HG03025 (cell line): ENCODE measurements around the gene RPL6.
"Not testable (repeated sequence)": the region's sequence is repeated elsewhere in the genome, so short reads cannot be mapped to it uniquely, and the experiment has no call there.

Source experiments
- ATAC-seq: cut with Tn5 transposase; IDR thresholded peaks from one replicate; pipeline ENCODE4 v1.9.1; 2021; ENCODE audit warnings: mild to moderate bottlenecking, moderate library complexity; ENCODE audit not compliant: unreplicated experiment, low FRiP score

The RPL6 gene

DNA sequence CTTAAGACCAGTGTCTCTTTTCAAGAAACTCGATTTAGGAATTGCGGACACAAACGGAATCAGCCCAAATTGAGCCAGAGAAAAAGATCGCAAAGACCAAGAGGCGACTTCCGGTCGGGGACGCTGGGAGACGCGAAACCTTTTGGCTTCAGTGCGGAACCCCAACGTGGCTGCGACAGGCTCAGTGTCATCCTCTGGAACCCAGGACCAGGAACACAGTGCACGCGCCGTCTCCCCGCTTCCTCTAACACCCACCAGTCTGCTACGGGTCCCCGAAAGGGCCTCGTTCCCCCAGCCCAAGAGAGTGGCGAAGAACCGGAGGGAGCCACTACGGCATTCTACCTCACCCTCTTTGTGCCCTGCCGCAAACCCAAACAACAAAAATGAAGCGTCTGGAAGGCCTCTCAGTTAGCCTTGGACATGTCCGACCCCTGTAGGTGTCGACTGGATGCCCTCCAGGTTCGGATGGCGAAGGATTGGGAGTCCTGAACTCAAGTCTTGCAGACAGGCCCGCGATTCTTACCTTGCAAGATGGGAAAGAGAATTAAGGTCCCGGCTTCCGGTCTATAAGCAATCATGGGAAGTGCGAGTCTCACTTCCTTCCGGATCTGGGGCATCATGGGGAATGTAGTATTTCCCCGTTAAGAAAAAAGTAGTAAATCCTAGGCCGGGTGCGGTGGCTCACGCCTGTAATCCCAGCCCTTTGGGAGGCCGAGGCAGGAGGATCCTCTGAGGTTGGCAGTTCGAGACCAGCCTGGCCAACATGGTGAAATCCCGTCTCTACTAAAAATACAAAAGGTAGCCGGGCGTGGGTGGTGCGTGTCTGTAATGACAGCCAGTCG, at the start of gene RPL6:
RPL6 (minus strand) TSS at position 542 of the 842 bp plus-strand sequence. CDS start 949 bp downstream, outside the sequence.
- ATAC-seq: peak; percentile 69

DNA sequence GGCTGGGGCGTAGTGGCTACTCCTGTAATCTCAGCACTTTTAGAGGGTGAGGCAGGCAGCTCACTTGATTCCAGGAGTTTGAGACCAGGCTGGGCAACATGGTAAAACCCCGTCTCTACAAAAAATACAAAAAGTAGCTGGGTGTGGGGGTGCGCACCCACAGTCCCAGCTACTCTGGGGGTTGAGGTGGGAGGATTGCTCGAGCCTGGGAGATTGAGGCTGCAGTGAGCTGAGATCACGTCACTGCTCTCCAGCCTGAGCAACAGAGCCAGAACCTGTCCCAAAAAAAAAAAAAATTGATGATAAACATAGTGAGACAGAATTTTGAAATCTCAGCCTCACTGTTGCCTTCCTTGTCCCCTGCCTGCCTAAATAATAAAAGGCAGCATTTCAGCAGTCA, 49.3 kb upstream of the RPL6 start:
- ATAC-seq: no peak

DNA sequence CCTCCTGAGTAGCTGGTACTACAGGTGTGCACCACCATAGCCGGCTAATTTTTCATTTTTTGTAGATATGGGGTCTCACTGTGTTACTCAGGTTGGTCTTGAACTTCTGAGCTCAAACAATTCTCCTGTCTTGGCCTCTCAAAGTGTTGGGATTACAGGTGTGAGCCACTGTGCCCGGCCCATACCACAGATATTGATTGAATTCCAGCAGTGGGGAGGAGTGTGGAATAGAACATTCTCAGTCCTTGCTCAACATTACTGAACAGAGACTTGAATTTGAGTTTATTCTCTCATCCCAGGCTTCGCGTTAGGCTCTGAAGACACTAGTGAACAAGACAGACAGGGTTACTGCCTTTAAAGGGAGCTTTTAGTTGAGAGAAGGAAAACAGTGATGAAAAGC, 48.9 kb upstream of the RPL6 start:
- ATAC-seq: no peak

DNA sequence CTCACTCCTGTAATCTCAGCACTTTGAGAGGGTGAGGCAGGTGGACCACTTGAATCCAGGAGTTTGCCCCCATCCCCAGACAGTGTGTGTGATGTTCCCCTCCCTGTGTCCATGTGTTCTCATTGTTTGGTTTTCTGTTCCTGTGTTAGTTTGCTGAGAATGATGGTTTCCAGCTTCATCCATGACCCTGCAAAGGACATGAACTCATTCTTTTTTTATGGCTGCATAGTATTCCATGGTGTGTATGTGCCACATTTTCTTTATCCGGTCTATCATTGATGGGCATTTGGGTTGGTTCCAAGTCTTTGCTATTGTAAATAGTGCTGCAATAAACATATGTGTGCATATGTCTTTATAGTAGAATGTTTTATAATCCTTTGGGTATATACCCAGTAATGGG, 47.7 kb upstream of the RPL6 start:
- ATAC-seq: not testable (repeated sequence)

DNA sequence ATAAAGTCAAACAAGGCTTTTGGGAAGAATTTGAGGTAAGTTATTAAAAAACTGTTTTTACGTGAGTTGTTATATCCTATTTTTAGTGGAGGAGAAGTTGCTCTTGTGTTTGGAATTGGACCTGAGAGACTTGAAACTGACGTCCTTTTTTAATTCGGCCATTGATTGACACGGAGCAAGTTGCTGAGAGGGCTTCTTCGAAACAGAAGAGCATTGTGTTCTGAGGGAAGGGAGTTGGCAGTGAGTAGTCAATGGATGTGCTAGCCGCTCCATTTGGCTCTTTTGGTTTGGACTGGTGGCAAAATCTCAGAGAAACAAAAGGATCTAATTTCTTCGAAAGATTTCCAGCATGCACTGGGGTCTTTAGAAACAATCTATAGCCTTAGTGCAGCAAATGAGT, 46.6 kb upstream of the RPL6 start:
- no peak for ATAC-seq

DNA sequence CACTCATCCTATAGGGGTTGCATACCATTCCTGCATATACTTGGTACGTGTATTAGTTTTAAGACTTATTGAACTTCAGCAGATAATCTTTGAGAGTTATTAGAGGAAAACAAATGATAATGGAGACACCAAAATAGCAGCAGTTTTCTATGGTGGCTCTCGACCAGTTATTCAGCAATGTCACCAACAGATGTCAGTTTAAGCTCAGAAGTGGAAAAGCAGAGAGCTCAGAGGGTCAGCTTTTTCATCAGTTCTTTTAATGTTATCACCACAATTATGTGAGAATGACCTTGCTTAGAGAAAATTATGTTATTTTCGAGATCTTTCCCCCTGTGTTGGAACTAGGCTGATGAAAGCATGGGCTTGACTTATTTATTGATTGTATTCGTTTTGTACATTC, 41.3 kb upstream of the RPL6 start:
- no peak for ATAC-seq

DNA sequence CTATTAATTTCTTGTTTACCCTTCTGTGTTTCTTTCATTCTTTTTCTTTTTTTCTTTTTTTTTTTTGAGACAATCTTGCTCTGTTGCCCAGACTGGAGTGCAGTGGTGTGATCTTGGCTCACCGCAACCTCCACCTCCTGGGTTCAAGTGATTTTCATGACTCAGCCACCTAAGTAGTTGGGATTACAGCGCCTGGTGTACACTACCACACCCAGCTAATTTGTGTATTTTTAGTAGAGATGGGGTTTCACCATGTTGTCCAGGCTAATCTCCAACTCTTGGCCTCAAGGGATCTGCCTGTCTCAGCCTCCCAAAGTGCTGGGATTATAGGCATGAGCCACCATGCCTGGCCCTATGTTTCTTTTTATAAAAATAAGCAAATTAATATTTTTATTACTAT, 38.8 kb upstream of the RPL6 start:
- not testable (repeated sequence) for ATAC-seq

DNA sequence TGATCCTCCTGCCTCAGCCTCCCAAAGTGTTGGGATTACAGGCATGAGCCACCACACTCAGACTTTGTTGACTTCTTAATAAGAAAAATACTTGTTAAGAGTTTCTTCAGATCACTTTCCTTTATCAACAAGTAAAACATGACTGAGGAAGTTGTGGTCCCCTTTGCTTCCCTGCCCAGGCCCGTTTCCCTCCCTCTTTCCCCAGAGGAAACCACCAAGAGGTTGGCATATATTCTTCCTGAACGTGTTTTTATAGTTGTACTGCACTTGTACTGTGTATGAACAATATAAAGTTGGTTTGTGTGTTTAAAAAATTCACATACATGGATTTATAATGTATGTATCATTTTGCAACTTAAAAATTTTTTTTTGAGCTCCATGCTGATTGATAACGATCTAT, 37.7 kb upstream of the RPL6 start:
- ATAC-seq: no peak

DNA sequence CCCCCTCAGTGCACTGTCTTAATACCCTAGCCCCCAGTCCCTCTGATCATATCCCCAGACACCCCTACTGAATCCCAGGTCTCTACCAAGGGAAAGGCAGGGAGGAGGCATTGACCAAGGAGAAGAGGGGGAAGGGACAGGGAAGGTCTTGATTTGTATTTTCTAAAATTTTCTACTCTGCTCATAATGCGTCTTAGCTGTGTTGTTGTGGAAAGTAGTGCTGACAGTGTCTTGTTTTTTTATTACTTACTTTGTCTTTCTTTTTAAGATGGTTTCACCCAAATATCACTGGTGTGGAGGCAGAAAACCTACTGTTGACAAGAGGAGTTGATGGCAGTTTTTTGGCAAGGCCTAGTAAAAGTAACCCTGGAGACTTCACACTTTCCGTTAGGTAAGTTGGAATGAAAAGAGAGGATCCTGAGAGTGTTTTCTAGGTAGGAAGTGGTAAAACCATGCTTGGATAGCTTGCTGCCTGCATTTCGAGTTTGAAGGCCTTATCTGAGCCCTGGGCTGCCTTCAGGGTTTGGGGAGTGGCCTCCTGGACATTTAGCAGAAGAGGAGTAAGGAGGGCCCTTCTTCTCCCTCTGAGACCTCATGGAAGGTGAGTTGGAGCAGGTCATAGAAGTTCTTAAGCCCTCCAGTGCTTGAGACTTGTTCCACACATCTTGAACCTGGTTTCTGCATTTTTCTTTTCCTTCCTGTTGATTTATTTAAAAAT, 36.8 kb upstream of the RPL6 start:
- no peak for ATAC-seq

DNA sequence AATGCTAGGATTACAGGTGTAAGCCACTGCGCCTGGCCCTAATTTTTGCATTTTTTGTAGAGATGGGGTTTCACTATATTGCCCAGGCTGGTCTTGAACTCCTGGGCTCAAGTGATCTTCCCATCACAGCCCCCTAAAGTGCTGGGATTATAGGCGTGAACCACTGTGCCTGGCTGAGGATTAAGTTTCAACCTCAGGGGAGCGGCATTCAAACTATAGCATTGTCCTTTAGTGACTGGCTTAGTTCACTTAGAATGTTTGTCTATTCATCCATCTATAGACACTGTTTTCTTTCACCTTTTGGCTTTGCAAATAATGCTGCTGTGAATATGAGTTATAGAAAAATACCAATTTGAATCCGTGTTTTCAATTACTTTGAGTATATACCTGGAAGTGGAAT, 34.5 kb upstream of the RPL6 start:
- no peak for ATAC-seq

DNA sequence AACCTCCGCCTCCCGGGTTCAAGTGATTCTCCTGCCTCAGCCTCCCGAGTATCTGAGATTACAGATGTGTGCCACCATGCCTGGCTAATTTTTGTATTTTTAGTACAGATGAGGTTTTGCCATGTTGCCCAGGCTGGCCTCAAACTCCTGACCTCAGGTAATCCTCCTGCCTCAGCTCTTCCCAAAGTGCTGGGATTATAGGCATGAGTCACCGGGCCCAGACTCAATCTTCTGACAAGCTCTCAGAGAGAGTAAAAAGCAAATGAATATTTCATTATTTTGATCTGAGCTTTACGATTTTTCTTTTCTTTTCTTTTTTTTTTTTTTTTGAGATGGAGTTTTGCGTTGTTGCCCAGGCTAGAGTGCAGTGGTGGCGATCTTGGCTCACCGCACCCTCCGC, 31.2 kb upstream of the RPL6 start:
- not testable (repeated sequence) for ATAC-seq

DNA sequence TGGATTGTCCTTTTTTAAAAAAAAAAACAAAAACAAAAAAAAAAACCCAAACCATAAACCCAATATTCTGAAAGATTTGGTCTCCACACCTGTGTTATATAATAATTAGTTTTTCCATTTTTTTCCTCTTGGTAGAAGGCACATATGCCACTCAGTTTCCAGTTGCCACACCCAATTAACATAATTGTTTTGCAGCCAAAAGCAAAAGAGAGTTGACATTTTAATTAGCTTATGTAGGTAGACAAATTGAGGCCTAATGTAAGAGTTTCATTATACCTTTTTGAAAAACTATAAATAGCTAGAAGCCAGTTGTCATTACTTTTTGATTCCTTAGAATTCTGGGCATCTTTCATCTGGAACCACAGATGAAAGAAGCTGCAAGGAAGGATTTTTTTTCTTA, 30.4 kb upstream of the RPL6 start:
- no peak for ATAC-seq

DNA sequence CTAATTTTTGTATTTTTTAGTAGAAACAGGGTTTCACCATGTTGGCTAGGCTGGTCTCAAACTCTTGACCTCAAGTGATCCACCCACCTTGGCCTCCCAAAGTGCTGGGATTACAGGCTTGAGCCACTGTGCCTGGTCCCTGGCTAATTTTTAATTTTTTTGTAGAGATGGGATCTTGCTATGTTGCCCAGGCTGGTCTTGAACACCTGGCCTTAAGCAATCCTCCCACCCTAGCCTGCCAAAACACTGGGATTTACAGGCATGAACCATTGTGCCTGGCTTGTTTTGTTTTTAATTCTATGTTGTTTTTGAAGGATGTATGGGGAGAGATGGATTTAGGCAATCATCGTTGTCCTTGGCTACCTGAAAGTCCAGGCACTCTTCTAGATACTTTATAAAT, 29.2 kb upstream of the RPL6 start:
- ATAC-seq: not testable (repeated sequence)

DNA sequence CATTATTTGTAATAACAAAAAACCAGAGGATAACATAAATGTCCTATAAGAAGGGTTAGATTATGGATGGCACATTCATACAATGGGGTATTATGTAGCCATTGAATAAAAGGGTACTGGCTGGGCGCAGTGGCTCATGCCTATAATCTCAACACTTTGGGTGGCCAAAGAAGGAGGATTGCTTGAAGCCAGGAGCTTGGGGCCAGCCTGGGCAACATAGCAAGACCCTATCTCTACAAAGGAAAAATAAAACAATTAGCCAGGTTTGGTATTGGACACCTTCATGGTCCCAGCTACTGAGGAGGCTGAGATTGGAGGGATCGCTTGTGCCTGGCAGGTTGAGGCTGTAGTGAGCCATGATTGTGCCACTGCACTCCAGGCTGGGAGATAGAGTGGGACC, 24.1 kb upstream of the RPL6 start:
- ATAC-seq: no peak

DNA sequence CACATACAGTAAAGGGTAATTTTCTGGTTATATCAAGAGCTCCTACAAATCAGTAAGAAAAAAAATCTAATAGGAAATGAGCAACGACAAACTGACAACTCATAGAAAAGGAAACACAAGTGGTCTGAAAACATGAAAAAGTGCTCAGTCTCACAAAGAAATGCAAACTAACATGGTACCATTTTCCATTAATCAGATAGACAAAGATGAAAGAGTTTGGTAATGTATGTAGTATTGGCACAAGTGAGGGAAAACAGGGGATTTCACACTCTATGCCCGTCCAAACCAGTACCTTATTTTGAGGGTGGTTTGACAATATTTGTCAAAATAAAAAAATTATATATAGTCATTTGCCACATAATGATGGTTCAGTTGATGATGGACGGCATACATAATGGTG, 22.6 kb upstream of the RPL6 start:
- no peak for ATAC-seq

DNA sequence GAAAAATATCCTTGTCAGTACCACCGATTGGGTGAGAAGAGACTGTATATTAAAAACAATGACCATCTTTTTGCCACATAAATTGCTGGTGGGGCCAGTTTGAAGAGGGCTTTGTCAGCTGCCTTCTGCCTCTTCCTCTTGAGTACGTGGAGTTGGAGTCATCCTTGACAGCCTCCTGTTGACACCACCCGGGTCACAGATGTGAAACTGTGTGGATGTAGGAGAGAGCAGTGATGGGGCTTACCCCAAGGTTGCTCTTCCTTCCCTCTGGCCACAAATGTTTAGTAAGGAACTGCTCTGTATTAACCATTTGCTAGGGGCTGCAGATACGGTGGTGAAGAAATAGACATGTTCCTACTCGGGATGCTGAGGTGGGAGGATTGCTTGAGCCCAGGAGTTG, 21.5 kb upstream of the RPL6 start:
- no peak for ATAC-seq

DNA sequence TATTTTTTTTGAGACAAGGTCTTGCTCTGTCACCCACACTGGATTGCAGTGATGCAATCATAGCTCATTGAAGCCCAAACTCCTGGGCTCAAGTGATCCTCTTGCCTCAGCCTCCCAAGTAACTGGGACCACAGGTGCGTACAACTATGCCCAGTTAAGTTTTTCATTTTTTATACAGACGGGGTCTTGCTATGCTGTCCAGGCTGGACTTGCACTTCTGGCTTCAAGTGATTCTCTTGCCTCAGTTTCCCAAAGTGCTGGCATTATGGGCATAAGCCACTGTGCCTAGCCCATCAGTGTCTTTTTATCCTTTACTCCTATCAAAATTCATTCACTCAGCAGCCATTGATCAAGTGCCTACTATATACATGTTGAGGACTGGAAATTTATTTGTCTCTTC, 18.4 kb upstream of the RPL6 start:
- no peak for ATAC-seq

DNA sequence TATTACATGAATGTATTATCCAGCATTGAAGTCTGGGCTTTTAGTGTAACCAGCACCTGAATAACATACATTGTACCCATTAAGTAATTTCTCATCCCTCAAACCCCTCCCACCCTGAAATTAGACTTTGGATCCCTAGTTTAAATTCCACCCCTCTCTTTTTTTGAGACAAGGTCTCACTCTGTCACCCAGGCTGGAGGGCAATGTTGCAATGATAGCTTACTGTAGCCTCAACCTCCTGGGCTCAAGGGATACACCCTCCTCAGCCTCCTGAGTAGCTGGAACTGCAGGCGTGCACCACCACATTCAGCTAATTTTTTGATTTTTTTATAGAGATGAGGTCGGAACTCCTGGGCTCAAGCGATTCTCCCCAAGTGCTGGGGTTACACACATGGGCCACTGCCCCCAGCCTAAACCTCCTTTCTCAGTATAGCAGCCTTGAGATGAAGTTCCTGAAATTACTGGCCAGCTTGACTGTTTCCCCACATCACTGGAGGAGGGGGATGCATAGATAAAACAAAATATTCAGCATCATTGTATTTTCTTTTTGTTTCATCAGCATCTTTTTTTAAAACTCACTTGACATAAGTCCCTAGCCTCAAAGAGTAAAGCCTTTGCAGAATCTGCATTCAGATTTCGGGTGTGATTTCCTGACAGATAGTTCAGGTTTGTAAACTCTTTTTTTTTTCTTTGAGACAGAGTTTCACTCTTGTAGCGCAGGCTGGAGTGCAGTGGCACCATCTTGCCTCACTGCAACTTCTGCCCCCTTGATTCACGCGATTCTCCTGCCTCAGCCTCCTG, 16.4 kb upstream of the RPL6 start:
- no peak for ATAC-seq

DNA sequence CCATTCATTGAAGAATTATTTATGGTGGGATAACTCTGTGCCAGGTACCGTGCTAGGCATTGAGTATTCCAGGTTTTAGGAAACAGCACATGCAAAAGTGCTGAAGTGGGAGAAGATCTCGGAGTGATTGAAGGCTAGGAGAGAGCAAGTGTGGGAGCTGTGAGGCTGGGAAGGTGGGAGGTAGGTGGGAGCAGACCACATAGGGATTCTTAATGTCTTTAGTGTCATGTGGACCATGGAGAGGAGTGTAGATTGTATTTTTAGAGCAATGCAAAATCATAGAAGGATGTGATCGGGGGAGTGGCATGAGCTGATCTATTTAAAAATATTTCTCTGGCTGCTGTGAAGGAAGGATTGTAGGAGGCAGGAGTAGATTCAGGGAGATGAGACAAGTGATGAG, 14.7 kb upstream of the RPL6 start:
- no peak for ATAC-seq

DNA sequence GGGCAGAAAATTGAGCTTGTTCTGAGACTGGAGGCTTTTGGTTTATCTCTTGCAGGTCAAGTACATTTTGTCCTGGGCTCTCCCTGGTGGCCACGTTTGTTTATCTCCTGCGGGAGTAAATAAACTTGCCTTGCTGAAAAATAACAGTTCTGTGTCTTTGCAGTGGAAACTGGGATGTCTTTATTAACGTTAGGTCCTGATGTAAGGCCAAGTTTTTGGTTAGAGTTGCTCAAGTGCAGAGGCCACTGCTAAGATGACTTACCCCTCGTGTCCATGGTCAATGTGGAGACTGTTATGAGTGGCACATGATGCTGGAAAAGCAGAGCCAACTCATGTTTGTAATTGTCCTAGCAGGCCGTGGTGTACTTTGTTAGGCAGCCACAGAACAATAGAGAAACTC, 13.1 kb upstream of the RPL6 start:
- no peak for ATAC-seq

DNA sequence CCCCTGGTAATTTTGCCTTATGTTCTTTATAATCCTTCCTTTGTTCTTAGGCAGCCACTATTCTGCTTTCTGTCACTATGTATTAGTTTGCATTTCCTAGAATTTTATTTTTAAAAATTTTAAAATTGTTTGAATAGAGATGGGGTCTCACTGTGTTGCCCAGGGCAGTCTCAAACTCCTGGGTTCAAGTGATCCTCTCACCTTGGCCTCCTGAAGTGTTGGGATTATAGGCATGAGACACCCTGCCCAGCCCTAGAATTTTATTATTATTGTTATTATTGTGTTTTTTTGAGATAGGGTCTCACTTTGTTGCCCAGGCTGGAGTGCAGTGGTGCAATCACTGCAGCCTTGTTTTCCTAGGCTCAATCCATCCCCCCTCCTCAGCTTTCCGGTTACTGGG, 12.0 kb upstream of the RPL6 start:
- no peak for ATAC-seq
